GM12878 (cell line): ENCODE measurements around the gene JUND. TPM values are rescaled to one million over a fixed set of nuclear protein-coding genes. Genes with fewer than 3 reads are reported as not detected.

Experiments
- BACH1 ChIP-seq: fragments of 450-650 bp; IDR thresholded peaks from 2 replicates; pipeline ENCODE4 v1.6.1; 2017; ENCODE audit warnings: mild to moderate bottlenecking, borderline replicate concordance
- BCL11A ChIP-seq: IDR thresholded peaks from 2 replicates; pipeline ENCODE4 v1.6.1; 2011; ENCODE audit warnings: low read depth, low read length
- BRCA1 ChIP-seq: IDR thresholded peaks from 2 replicates; pipeline ENCODE4 v1.6.1; 2011; ENCODE audit warnings: low read depth, low read length, improper control_type of control experiment
- CBX3 ChIP-seq: fragments of 200-600 bp; sonication (generic); IDR thresholded peaks from 2 replicates; pipeline ENCODE4 v1.6.1; 2016; ENCODE audit warnings: low read depth, borderline replicate concordance
- CHD1 ChIP-seq: IDR thresholded peaks from 2 replicates; pipeline ENCODE4 v1.6.1; 2012; ENCODE audit warnings: low read depth, low read length, improper control_type of control experiment
- CREB1 ChIP-seq: IDR thresholded peaks from 2 replicates; pipeline ENCODE4 v1.6.1; 2012; ENCODE audit warnings: low read depth, mild to moderate bottlenecking, inconsistent platforms
- ESRRA ChIP-seq: IDR thresholded peaks from 2 replicates; pipeline ENCODE4 v1.6.1; 2012; ENCODE audit warnings: mild to moderate bottlenecking, low read length, improper control_type of control experiment
- FOXM1 ChIP-seq: IDR thresholded peaks from 2 replicates; pipeline ENCODE4 v1.6.1; 2012; ENCODE audit warnings: low read depth, mild to moderate bottlenecking, inconsistent platforms, low read length, moderate library complexity
- JUNB ChIP-seq: IDR thresholded peaks from 2 replicates; pipeline ENCODE4 v1.6.1; 2016; ENCODE audit warnings: antibody characterized with exemption, mild to moderate bottlenecking
- KAT2A ChIP-seq: conservative IDR thresholded peaks from 2 replicates; pipeline ENCODE4 v1.6.1; 2011; ENCODE audit warnings: low read depth, low read length; ENCODE audit not compliant: control insufficient read depth
- MEF2B ChIP-seq: fragments of 450-650 bp; IDR thresholded peaks from 2 replicates; pipeline ENCODE4 v1.6.1; 2018; ENCODE audit warnings: mild to moderate bottlenecking, moderate library complexity; ENCODE audit not compliant: partially characterized antibody, poor library complexity, severe bottlenecking
- POU2F2 ChIP-seq: IDR thresholded peaks from 3 replicates; pipeline ENCODE4 v1.6.1; 2011; ENCODE audit warnings: low read depth, mild to moderate bottlenecking, low read length, borderline replicate concordance
- RB1 ChIP-seq: fragments of 450-650 bp; formaldehyde crosslinking; IDR thresholded peaks from 2 replicates; pipeline ENCODE4 v1.6.1; 2017; ENCODE audit warnings: mild to moderate bottlenecking, borderline replicate concordance
- RFX5 ChIP-seq: IDR thresholded peaks from 2 replicates; pipeline ENCODE4 v1.6.1; 2011; ENCODE audit warnings: low read depth, low read length, improper control_type of control experiment
- RUNX3 ChIP-seq: IDR thresholded peaks from 2 replicates; pipeline ENCODE4 v1.6.1; 2012; ENCODE audit warnings: low read length, inconsistent platforms
- SMAD1 ChIP-seq: fragments of 450-650 bp; IDR thresholded peaks from 2 replicates; pipeline ENCODE4 v1.6.1; 2018; ENCODE audit warnings: mild to moderate bottlenecking, low read depth; ENCODE audit not compliant: partially characterized antibody
- SMAD5 ChIP-seq: IDR thresholded peaks from 2 replicates; pipeline ENCODE4 v1.6.1; 2016; ENCODE audit warnings: antibody characterized with exemption, low read depth
- SMARCA5 ChIP-seq: fragments of 450-650 bp; IDR thresholded peaks from 2 replicates; pipeline ENCODE4 v1.6.1; 2017; ENCODE audit warnings: mild to moderate bottlenecking
- SP1 ChIP-seq: IDR thresholded peaks from one replicate; pipeline ENCODE4 v1.6.1; 2011; ENCODE audit warnings: low read depth, low read length
- TARDBP ChIP-seq: IDR thresholded peaks from 2 replicates; pipeline ENCODE4 v1.6.1; 2016; ENCODE audit warnings: borderline replicate concordance
- TBL1XR1 ChIP-seq: IDR thresholded peaks from 2 replicates; pipeline ENCODE4 v1.6.1; 2012; ENCODE audit warnings: low read depth, low read length, improper control_type of control experiment
- TCF7 ChIP-seq: IDR thresholded peaks from 2 replicates; pipeline ENCODE4 v1.6.1; 2014; ENCODE audit warnings: antibody characterized with exemption, borderline replicate concordance
- YY1 ChIP-seq: IDR thresholded peaks from 2 replicates; pipeline ENCODE4 v1.6.1; 2011; ENCODE audit warnings: low read depth, mild to moderate bottlenecking, low read length
- polyA plus RNA-seq, 11 experiments: library from polyadenylated mRNA; depleted of rRNA in 4 of 11; unstranded in 6 of 11; stranded (reverse) in 5 of 11; fragments of >200 nt; fragmentation: Nextera tagmentation in 4 of 11; fragmentation: Illumina TruSeq in 1 of 11; extraction: Ambion mirVana in 4 of 11; extraction: Trizol in 1 of 11; gene quantifications; 1 replicate in 1 of 11; 2 replicates in 10 of 11; pipeline versions ENCODE4 v1.2.1 to v1.2.3, GENCODE V29; 2011 to 2016; ENCODE audit warnings: inconsistent platforms in 2 of 11, missing spikeins in 2 of 11, low read depth in 1 of 11
- total RNA-seq, 4 experiments: library from RNA; depleted of rRNA in 3 of 4; stranded (reverse); fragments of >200 nt in 3 of 4; fragmentation: Illumina TruSeq in 1 of 4; extraction: Trizol in 1 of 4; gene quantifications; 2 replicates each; pipeline versions ENCODE4 v1.2.1 to v1.2.3, GENCODE V29; 2013 to 2021
- TF ChIP-seq, protein P1 (sequence below): IDR thresholded peaks from 2 replicates; pipeline ENCODE4 v1.6.1; 2012; ENCODE audit warnings: mild to moderate bottlenecking, low read depth, low read length
- TF ChIP-seq, protein P2 (sequence below): fragments of 450-650 bp; formaldehyde crosslinking; IDR thresholded peaks from 2 replicates; pipeline ENCODE4 v1.4.0; 2022; ENCODE audit warnings: mild to moderate bottlenecking, moderate library complexity
- TF ChIP-seq, protein P3 (sequence below): fragments of 450-650 bp; IDR thresholded peaks from 2 replicates; pipeline ENCODE4 v1.6.1; 2016; ENCODE audit warnings: mild to moderate bottlenecking

The JUND gene
- total and polyA plus RNA-seq, 10 of the 15 experiments (the other 5 are each of a cell fraction or from before 2014, with no cell fraction given), result 7.4 to 164 (median 18.8) TPM

DNA sequence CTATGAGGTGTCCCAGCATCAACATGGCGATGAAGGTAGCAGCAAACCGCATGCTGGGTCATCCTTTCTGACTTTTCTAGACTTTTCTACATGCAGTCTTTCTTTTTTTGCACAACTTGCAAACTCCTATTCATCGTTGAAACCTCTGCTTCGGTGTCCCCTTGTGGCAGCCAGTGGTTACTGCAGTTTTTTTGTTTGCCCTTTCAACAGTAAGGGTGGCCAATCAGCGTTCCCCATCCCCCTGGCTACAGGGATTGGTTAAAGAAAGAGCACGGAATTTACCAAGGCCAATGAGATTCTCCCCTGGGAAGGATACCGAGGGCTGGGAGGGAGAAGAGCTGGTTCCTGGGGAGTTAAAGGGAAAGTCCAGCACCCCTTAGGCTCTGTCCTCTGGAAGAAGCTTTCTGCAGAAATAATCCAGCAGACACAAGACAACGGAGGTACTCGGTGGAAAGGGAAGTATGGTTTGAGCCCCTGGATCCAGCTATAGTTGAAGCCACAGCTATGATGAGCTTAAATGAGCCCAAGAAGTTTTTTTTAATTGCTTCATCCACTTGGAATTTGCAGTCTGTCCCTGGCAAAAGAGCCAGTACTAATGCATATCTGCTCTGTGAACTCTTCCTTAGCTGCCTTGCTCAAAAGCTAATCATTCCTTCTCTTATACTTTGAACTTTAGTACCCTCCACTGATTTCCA, 47.1 kb upstream of the JUND start (continued):
- no peak for TF ChIP-seq POU2F2
- no peak for TF ChIP-seq KAT2A
- peak; percentile 71; the same call in 1 of the 2 replicates for TF ChIP-seq YY1
- no peak for TF ChIP-seq TCF7
- TF ChIP-seq SMARCA5, result no peak
- TF ChIP-seq ESRRA, result no peak
- TF ChIP-seq TBL1XR1, result peak; percentile 47; the same call in 1 of the 2 replicates
- TF ChIP-seq, protein P1, sequence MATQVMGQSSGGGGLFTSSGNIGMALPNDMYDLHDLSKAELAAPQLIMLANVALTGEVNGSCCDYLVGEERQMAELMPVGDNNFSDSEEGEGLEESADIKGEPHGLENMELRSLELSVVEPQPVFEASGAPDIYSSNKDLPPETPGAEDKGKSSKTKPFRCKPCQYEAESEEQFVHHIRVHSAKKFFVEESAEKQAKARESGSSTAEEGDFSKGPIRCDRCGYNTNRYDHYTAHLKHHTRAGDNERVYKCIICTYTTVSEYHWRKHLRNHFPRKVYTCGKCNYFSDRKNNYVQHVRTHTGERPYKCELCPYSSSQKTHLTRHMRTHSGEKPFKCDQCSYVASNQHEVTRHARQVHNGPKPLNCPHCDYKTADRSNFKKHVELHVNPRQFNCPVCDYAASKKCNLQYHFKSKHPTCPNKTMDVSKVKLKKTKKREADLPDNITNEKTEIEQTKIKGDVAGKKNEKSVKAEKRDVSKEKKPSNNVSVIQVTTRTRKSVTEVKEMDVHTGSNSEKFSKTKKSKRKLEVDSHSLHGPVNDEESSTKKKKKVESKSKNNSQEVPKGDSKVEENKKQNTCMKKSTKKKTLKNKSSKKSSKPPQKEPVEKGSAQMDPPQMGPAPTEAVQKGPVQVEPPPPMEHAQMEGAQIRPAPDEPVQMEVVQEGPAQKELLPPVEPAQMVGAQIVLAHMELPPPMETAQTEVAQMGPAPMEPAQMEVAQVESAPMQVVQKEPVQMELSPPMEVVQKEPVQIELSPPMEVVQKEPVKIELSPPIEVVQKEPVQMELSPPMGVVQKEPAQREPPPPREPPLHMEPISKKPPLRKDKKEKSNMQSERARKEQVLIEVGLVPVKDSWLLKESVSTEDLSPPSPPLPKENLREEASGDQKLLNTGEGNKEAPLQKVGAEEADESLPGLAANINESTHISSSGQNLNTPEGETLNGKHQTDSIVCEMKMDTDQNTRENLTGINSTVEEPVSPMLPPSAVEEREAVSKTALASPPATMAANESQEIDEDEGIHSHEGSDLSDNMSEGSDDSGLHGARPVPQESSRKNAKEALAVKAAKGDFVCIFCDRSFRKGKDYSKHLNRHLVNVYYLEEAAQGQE, result no peak
- peak; percentile 28 for TF ChIP-seq JUNB
- no peak for TF ChIP-seq CBX3
- TF ChIP-seq CHD1, result no peak
- no peak for TF ChIP-seq RB1
- TF ChIP-seq, protein P2, sequence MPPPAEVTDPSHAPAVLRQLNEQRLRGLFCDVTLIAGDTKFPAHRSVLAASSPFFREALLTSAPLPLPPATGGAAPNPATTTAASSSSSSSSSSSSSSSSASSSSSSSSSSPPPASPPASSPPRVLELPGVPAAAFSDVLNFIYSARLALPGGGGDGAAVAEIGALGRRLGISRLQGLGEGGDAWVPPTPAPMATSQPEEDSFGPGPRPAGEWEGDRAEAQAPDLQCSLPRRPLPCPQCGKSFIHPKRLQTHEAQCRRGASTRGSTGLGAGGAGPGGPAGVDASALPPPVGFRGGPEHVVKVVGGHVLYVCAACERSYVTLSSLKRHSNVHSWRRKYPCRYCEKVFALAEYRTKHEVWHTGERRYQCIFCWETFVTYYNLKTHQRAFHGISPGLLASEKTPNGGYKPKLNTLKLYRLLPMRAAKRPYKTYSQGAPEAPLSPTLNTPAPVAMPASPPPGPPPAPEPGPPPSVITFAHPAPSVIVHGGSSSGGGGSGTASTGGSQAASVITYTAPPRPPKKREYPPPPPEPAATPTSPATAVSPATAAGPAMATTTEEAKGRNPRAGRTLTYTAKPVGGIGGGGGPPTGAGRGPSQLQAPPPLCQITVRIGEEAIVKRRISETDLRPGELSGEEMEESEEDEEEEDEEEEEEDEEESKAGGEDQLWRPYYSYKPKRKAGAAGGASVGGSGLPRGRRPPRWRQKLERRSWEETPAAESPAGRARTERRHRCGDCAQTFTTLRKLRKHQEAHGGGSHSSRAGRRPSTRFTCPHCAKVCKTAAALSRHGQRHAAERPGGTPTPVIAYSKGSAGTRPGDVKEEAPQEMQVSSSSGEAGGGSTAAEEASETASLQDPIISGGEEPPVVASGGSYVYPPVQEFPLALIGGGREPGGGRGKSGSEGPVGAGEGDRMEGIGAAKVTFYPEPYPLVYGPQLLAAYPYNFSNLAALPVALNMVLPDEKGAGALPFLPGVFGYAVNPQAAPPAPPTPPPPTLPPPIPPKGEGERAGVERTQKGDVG (CRISPR knock-in tag), result no peak
- peak; percentile 47; the same call in 1 of the 2 replicates for TF ChIP-seq SMAD5
- peak; percentile 25 for TF ChIP-seq BRCA1
- TF ChIP-seq CREB1, result peak; percentile 34; the same call in 1 of the 2 replicates
- TF ChIP-seq BCL11A, result no peak
- TF ChIP-seq SP1, result peak; percentile 81
- peak; percentile 75 for TF ChIP-seq RUNX3
- TF ChIP-seq SMAD1, result no peak
- peak; percentile 65 for TF ChIP-seq MEF2B
- TF ChIP-seq, protein P3, sequence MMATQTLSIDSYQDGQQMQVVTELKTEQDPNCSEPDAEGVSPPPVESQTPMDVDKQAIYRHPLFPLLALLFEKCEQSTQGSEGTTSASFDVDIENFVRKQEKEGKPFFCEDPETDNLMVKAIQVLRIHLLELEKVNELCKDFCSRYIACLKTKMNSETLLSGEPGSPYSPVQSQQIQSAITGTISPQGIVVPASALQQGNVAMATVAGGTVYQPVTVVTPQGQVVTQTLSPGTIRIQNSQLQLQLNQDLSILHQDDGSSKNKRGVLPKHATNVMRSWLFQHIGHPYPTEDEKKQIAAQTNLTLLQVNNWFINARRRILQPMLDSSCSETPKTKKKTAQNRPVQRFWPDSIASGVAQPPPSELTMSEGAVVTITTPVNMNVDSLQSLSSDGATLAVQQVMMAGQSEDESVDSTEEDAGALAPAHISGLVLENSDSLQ, result peak; percentile 56; the same call in 1 of the 2 replicates
- TF ChIP-seq FOXM1, result no peak
- TF ChIP-seq RFX5, result peak; percentile 85
- TF ChIP-seq TARDBP, result no peak
- no peak for TF ChIP-seq BACH1
